WI38 (cell line): Measurements from ENCODE around the gene PTAR1.

Experiments
- H3K4me3 ChIP-seq: 2 replicates; pipeline ENCODE4 v1.5.1; 2011; ENCODE audit warnings: low read depth, mild to moderate bottlenecking, control low read depth, low read length
- CTCF ChIP-seq: IDR thresholded peaks from 2 replicates; pipeline ENCODE4 v1.5.1; 2012; ENCODE audit warnings: low read depth, mild to moderate bottlenecking, control low read depth, low read length

Gene PTAR1

GRCh38 chr9:69748304-69748703, 11.5 kb downstream of the PTAR1 start:
- no peak overlapping the region for H3K4me3 ChIP-seq
- TF ChIP-seq CTCF, result no peak

- no peak for TF ChIP-seq CTCF
- H3K4me3 ChIP-seq, result no peak overlapping the region
These were observed 12.8 kb downstream of the PTAR1 start for GRCh38 chr9:69746859-69747560.

DNA sequence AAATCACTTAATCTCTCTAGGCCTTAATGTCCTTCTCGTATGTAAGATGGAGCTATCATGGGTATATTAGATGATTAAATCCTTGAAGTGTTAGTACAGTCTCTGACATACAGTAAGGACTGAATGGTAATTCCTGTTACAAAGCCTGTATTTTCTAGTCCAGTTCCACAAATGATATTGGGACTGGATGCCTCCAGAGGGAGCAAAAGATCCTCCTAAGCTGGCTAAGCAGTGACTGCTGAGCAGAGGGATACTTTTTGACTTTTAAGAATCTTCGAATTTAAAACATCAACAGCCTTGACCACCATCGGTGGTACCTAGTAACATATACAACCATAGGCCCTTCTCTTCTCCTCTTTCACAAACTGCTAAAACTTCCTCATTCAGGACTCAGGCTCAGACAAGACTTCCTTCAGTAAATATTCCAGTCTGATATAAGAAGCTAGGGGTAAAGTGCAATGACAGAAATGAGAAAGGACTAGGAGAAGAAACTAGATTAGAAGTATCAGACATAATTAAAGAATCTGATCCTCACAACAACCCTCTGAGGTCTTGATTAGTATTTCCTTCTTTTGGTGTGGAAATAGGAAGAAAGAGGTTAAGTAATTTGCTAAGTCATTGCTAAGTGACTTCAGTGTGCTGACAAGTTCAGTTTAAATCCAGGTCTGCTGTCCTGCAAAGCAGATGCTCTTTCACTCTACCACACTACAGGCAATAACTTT, 13.9 kb downstream of the PTAR1 start:
- no peak for TF ChIP-seq CTCF
- no peak overlapping the region for H3K4me3 ChIP-seq

DNA sequence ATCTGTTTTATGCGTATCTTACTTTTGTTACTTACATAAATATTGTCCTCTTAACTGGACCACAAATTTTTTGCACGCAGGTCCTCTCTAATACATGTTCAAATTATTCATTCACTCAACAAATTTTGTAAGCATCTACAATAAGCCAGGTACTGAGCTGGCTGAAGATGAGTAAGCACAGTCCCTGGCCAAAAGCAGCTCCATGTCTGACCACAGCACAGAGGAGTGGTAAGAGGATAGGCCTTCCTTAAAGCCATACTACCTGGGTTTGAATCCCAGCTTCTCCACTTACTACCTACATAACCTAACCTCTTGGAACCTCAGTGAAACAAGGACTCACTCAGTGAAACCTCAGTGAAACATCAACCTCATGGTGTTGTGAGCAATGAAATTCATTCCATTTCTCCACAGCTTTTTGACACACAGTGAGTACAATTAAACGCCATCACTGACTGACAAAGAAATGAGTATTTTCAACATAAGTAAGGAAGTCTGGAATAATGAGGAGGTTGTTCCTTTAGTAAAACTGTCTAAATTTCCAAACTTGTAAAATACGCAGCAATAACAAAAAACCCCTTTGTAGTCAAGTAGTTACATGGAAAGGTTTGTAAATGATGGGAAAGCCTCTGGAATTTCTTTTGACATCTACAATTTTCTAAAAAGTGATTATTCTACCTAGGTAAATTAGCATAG, 15.0 kb downstream of the PTAR1 start:
- H3K4me3 ChIP-seq, result no peak overlapping the region

GRCh38 chr9:69743930-69744329, 15.9 kb downstream of the PTAR1 start:
- no peak overlapping the region for H3K4me3 ChIP-seq
- no peak for TF ChIP-seq CTCF

More for the DNA sequence above, 15.0 kb downstream of the PTAR1 start:
- TF ChIP-seq CTCF, result no peak

- no peak overlapping the region for H3K4me3 ChIP-seq
- no peak for TF ChIP-seq CTCF
These were observed 18.8 kb downstream of the PTAR1 start for GRCh38 chr9:69740872-69741505.
